Diencephalon (tissue), 1 donor: ENCODE data around the gene TSHZ3. TPM values are rescaled to one million over a fixed set of nuclear protein-coding genes. Genes with fewer than 3 reads are reported as not detected.

Experiments used
- total RNA-seq: library from RNA; depleted of rRNA; stranded (reverse); fragments of >200 nt; gene quantifications from one replicate; pipeline ENCODE4 v1.2.3, GENCODE V29; 2014

The TSHZ3 gene, protein sequence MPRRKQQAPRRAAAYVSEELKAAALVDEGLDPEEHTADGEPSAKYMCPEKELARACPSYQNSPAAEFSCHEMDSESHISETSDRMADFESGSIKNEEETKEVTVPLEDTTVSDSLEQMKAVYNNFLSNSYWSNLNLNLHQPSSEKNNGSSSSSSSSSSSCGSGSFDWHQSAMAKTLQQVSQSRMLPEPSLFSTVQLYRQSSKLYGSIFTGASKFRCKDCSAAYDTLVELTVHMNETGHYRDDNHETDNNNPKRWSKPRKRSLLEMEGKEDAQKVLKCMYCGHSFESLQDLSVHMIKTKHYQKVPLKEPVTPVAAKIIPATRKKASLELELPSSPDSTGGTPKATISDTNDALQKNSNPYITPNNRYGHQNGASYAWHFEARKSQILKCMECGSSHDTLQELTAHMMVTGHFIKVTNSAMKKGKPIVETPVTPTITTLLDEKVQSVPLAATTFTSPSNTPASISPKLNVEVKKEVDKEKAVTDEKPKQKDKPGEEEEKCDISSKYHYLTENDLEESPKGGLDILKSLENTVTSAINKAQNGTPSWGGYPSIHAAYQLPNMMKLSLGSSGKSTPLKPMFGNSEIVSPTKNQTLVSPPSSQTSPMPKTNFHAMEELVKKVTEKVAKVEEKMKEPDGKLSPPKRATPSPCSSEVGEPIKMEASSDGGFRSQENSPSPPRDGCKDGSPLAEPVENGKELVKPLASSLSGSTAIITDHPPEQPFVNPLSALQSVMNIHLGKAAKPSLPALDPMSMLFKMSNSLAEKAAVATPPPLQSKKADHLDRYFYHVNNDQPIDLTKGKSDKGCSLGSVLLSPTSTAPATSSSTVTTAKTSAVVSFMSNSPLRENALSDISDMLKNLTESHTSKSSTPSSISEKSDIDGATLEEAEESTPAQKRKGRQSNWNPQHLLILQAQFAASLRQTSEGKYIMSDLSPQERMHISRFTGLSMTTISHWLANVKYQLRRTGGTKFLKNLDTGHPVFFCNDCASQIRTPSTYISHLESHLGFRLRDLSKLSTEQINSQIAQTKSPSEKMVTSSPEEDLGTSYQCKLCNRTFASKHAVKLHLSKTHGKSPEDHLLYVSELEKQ
- 3.7 TPM for total RNA-seq

DNA sequence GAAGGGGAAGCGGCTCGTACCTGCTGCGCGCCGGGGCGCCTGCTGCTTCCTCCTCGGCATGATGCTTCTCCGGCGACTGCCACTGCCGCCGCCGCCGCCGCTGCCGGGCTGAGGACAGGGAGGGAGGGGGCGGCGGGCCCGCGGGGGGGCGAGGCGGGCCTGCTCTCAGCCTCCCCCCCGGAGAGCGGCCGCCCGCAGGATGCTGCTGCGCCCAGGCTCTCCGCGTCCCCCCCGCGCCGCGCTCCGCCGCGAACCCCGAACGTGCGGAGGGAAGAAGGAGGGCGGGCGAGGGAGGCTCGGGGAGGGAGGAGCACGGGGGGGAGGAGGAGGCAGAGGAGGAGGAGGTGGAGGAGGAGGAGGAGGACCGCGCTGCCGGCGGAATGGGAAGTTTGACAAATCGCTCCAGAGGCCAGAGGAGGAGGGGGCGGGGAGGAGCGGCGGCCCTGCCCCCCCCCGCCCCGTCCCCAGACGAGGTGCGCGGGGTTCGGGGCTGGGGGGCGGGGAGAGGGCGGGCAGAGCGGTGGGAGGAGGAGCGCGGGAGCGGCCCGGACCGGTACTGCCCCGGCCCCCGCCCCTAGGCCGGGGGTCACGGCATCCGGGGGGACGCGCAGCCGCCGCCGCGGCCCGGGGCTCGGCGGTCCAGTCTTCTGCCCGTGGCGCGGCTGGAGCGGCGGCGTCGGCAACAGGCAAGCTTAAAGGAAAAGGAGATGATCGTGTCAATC lies at the start of gene TSHZ3:
TSS of gene TSHZ3 (minus strand) at position 277 of the 722 bp plus-strand sequence. CDS start at position 60, 217 bp downstream.

